ENCODE data around the gene TECPR2.

Gene TECPR2

GRCh38 chr14:102375119-102375518, 12.4 kb downstream of the TECPR2 start:
- no peak for DNase-seq

- no peak for DNase-seq
Measured at GRCh38 chr14:102377696-102378095, 15.0 kb downstream of the TECPR2 start.

GRCh38 chr14:102378830-102379229, 16.1 kb downstream of the TECPR2 start:
- no peak for DNase-seq

- no peak for DNase-seq
Measured at GRCh38 chr14:102387086-102387485, 24.3 kb downstream of the TECPR2 start.

- DNase-seq: no peak
Measured at GRCh38 chr14:102389246-102389645, 26.5 kb downstream of the TECPR2 start.

GRCh38 chr14:102390064-102390855, 27.5 kb downstream of the TECPR2 start:
- no peak for DNase-seq

- no peak for DNase-seq
Measured at GRCh38 chr14:102392506-102392905, 29.8 kb downstream of the TECPR2 start.

GRCh38 chr14:102394717-102395375, 32.1 kb downstream of the TECPR2 start:
- no peak for DNase-seq

GRCh38 chr14:102396521-102396920, 33.8 kb downstream of the TECPR2 start:
- DNase-seq: no peak

- no peak for DNase-seq
Measured at GRCh38 chr14:102403028-102403427, 40.3 kb downstream of the TECPR2 start.

- no peak for DNase-seq
Measured at GRCh38 chr14:102407258-102407657, 44.5 kb downstream of the TECPR2 start.

- no peak for DNase-seq
Measured at GRCh38 chr14:102408724-102409123, 46.0 kb downstream of the TECPR2 start.

GRCh38 chr14:102415671-102416070, 52.9 kb downstream of the TECPR2 start:
- DNase-seq: no peak

GRCh38 chr14:102417001-102417431, 54.3 kb downstream of the TECPR2 start:
- no peak for DNase-seq

GRCh38 chr14:102417646-102418045, 54.9 kb downstream of the TECPR2 start:
- DNase-seq: no peak

- DNase-seq: no peak
Measured at GRCh38 chr14:102418169-102418852, 55.6 kb downstream of the TECPR2 start.

GRCh38 chr14:102418853-102419240, 56.1 kb downstream of the TECPR2 start:
- DNase-seq: no peak

- DNase-seq: no peak
Measured at GRCh38 chr14:102419276-102419675, 56.5 kb downstream of the TECPR2 start.

- no peak for DNase-seq
Measured at GRCh38 chr14:102419716-102420115, 57.0 kb downstream of the TECPR2 start.

- DNase-seq: no peak
Measured at GRCh38 chr14:102421411-102422057, 58.8 kb downstream of the TECPR2 start.

GRCh38 chr14:102424520-102424919, 61.8 kb downstream of the TECPR2 start:
- DNase-seq: no peak

- DNase-seq: no peak
Measured at GRCh38 chr14:102424923-102425322, 62.2 kb downstream of the TECPR2 start.

GRCh38 chr14:102426796-102427195, 64.1 kb downstream of the TECPR2 start:
- DNase-seq: no peak

All from CD4-positive, alpha-beta T cell treated with Interleukin-15 for 1 hour (primary cell).